ENCODE measurements around the gene LIG3. TPM values are rescaled to one million over a fixed set of nuclear protein-coding genes. Genes with fewer than 3 reads are reported as not detected.

Gene LIG3
- total and polyA plus RNA-seq, 2 of the 4 experiments (the other 2 are of a cell fraction) = 36.4 to 41.9 TPM

GRCh38 chr17:34997355-34997862, 17.1 kb downstream of the LIG3 start:
- no peak overlapping the region for H3K4me3 ChIP-seq (ENCODE audit: insufficient read depth, low read depth, low read length)
- peaks cover 10% of the 10 kb centered on the region for H3K9me1 ChIP-seq (ENCODE audit: insufficient read depth, low read length)
- H2BK5ac ChIP-seq (ENCODE audit: low read depth, low read length, poor library complexity, severe bottlenecking) = peak overlapping the region; percentile 67
- TF ChIP-seq BHLHE40 (IDR thresholded peaks at IDR 0.05; ENCODE audit: low read depth, low read length) (no peak), ELK1 (IDR thresholded peaks at IDR 0.05; ENCODE audit: borderline replicate concordance, low read depth, low read length) (no peak), CTCF (conservative IDR thresholded peaks at IDR 0.05; ENCODE audit: low read depth, low read length) (no peak), RCOR1 (IDR thresholded peaks at IDR 0.05; ENCODE audit: insufficient replicate concordance, low read length) (no peak), RFX5 (IDR thresholded peaks at IDR 0.05; ENCODE audit: low read depth, low read length) (no peak), MAZ (IDR thresholded peaks at IDR 0.05; ENCODE audit: borderline replicate concordance, low read depth, low read length) (no peak), NFE2L2 (IDR thresholded peaks at IDR 0.05; ENCODE audit: low read depth, low read length) (no peak), MXI1 (IDR thresholded peaks at IDR 0.05; ENCODE audit: borderline replicate concordance, low read depth, low read length) (no peak), MAFK (IDR thresholded peaks at IDR 0.05; ENCODE audit: low read depth, low read length) (no peak), FOS (IDR thresholded peaks at IDR 0.05; ENCODE audit: low read depth, low read length) (no peak), CHD1 (IDR thresholded peaks at IDR 0.05; ENCODE audit: low read depth, low read length) (no peak), RAD21 (IDR thresholded peaks at IDR 0.05; ENCODE audit: low read length) (no peak), CEBPB (IDR thresholded peaks at IDR 0.05; ENCODE audit: low read depth, low read length) (no peak), POLR2A (IDR thresholded peaks at IDR 0.05; ENCODE audit: low read depth, low read length) (no peak)
- H3K4me1 ChIP-seq (ENCODE audit: control insufficient read depth, insufficient read depth, low read length) = peaks cover 18% of the 10 kb centered on the region
- peak overlapping the region; percentile 84; the same call in 1 of the 2 replicates for H2AK5ac ChIP-seq (ENCODE audit: low read depth, low read length)
- intact Hi-C loops (cut with micrococcal nuclease) (loop anchor here (1.0 to 10.0 kb wide), 3 partner anchors 16 to 575 kb away; no protein-coding TSS in a partner anchor), dilution Hi-C loops (cut with HindIII; ENCODE audit: low sequenced_read_pairs, unreplicated experiment) (no loop called here), in situ Hi-C loops (cut with MboI; ENCODE audit: low sequenced_read_pairs) (loop anchor here (5.0 to 25.0 kb wide), 2 partner anchors 95 to 590 kb away; partner anchors contain the start of genes AP2B1 and PEX12)
- H4K5ac ChIP-seq (ENCODE audit: low read depth, low read length) = peak overlapping the region; percentile 85; the same call in 1 of the 2 replicates
- H4K20me1 ChIP-seq (ENCODE audit: insufficient read depth, low read length) = no peaks in the 10 kb centered on the region
- H3K27me3 ChIP-seq (ENCODE audit: control insufficient read depth, insufficient read depth, low read length) = no peaks in the 10 kb centered on the region
- peak overlapping the region; percentile 74 for H2BK120ac ChIP-seq (ENCODE audit: low read depth, low read length)
- no peak overlapping the region for H2AK9ac ChIP-seq (replicated peaks; ENCODE audit: low read depth, low read length, poor library complexity)
- H2AFZ ChIP-seq (replicated peaks; ENCODE audit: low read length, poor library complexity) = peak overlapping the region; percentile 69
- H3K27ac ChIP-seq (ENCODE audit: insufficient read depth, low read length) = peak overlapping the region; percentile 77
- H2BK15ac ChIP-seq (ENCODE audit: low read depth, low read length) = peak overlapping the region; percentile 96; the same call in 2 of the 3 replicates
- peak overlapping the region; percentile 70; the same call in 1 of the 2 replicates for H3K23ac ChIP-seq (ENCODE audit: low read depth, low read length)
- peak overlapping the region; percentile 78 for H2BK20ac ChIP-seq (ENCODE audit: low read depth, low read length)
- 40% methylated on average over 2 of the region's 11 CpGs; no CpG with 5 or more reads in 1 of the 2 experiments for WGBS, 2 experiments (ENCODE audit: extremely low coverage in 2 of 2, insufficient read length in 1 of 2)
- ChIA-PET CTCF (interaction anchor here (0.6 to 1.1 kb wide), 3 partner anchors 25 to 417 kb away, joined by 3 to 7 read pairs (median 3); no protein-coding TSS in a partner anchor), POLR2A (ENCODE audit: unreplicated experiment) (interaction anchor here (1.0 kb wide), 1 partner anchor 122 kb away, joined by 3 read pairs; the partner anchor contains the start of gene RAD51D)
- peaks cover 0 to 10% of the 10 kb centered on the region in 2 experiments; a peak in 1 of 4 replicates for H3K79me1 ChIP-seq (ENCODE audit: low read depth in 1 of 2, low read length in 2 of 2)
- peak overlapping the region; percentile 58 for H3K18ac ChIP-seq (ENCODE audit: low read depth, low read length)
- peak overlapping the region; percentile 78 to 83 for H4K8ac ChIP-seq (ENCODE audit: low read depth in 2 of 2, low read length in 2 of 2)
- BruUV-seq (replicated peaks) = no TSS peak
- H3K36me3 ChIP-seq (ENCODE audit: control insufficient read depth, insufficient read depth, low read length) = peaks cover 52% of the 10 kb centered on the region
- peak overlapping the region; percentile 70 for H3K4ac ChIP-seq (ENCODE audit: low read depth, low read length)
- H4K91ac ChIP-seq (ENCODE audit: insufficient read depth, low read depth, low read length) = peak overlapping the region; percentile 88
- DNase-seq (peak; percentile 87), ATAC-seq (ENCODE audit: low read depth) (peak; percentile 61)
- peak overlapping the region; percentile 45; the same call in 1 of the 2 replicates for H3K56ac ChIP-seq (ENCODE audit: extremely low read depth, insufficient read depth, low read length)
- H3K9ac ChIP-seq (ENCODE audit: low read depth, low read length) = peak overlapping the region; percentile 49
- peak overlapping the region; percentile 17 for H3K4me2 ChIP-seq (ENCODE audit: low read depth, low read length)
- H3K9me3 ChIP-seq (ENCODE audit: control insufficient read depth, insufficient read depth, low read length) = no peaks in the 10 kb centered on the region
- peak overlapping the region; percentile 69 for H3K14ac ChIP-seq (replicated peaks; ENCODE audit: low read depth, low read length)
